NCI-H1694 treated with DMSO at 0.1 percent for 48 hours (cell line): Measurements from ENCODE around the gene RASSF7.
A peak's percentile ranks its signal among the peaks of the same experiment; 100 is the strongest.

Experiments
- DNase-seq: peaks from one replicate; lab custom pipeline; 2025; lab: John Stamatoyannopoulos, UW

Gene RASSF7

DNA sequence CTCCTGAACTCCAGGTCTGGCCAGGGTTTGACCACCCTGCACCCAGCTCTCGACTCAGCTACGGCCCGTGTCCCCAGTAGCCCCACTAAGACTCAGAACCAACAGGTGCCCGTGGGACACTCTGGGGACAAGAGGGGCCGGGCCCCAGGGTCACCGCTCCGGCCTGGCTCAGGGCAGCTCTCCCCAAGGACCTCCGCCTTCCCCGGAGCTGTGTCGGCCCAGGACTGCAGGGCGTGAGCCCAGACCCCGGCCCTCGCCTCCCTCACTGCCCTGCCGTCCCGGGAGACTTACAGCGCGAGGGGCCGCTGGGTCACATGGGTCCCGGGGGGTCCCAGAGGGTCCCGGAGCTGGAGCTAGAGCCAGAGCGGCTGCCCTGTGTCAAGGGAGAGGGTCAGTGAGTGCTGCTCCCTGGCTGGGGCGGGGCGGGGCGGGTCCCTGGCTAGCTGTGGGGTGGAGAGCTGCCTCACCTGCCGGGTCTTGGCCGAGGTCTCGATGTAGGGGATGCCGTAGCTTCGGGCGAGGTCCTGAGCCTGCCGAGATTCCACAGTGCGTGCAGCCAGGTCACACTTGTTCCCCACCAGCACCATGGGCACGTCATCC is 27.7 kb upstream of the RASSF7 start:
- no peak for DNase-seq

DNA sequence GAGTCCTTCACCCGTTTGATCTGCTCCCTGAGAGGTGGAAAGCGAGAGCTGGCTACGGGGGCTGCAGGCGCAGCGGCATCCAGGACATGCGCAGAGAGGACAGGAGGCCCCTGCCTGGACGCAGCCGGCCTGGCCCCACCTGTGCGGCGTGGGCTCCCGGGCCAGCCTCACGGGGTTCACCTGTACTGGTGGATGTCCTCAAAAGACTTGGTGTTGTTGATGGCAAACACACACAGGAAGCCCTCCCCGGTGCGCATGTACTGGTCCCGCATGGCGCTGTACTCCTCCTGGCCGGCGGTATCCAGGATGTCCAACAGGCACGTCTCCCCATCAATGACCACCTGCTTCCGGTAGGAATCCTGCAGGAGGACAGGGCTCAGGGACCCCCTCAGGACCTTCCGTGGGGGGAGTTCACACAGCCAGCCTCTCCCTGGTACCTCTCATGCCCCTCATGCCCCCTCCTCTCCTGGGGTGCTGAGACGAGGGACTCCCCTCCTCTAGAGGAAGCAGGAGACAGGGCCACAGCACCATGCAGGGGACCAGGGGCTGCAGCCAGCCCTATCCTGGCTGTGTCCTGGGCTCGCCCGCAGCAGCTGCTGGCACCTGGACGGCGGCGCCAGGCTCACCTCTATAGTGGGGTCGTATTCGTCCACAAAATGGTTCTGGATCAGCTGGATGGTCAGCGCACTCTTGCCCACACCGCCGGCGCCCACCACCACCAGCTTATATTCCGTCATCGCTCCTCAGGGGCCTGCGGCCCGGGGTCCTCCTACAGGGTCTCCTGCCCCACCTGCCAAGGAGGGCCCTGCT is 27.0 kb upstream of the RASSF7 start:
- DNase-seq: no peak

DNA sequence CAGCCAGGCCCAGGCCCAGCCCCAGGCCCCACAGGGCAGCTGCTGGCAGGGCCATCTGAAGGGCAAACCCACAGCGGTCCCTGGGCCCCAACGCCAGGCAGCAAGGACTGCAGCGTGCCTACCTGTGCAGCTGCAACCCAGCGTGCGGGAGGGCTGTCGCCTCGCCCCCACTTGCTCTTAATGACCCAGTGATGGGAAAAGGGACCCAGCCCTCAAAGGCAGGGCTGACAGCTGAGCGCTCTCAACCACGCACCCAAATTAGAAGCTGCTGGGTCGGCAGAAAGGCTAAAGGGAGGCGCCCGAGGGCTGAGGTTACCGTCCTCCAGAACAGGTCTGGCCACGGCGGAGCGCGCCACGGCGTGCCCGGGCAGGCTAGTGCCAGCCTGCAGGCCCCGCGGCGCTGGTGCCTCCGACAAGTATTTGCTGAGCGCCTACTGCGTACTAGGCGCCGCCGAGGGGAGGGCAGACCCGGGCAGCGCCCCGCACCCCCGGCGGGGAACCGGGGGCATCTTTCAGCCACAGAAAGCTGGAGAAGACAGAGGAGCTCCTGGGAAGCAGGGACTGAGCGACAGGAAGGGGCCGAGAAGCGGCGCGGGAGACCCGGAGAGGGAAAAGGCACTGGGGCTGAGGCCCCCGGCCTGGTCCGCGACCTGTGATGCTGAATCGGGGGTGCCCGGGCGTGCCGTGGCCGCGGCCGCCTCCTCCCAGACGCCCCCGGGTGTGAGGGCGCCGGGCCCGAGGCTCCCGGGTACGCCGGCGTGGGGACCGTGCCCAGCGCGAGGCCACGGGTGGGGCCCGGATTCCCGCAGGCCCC is 26.2 kb upstream of the RASSF7 start:
- no peak for DNase-seq

DNA sequence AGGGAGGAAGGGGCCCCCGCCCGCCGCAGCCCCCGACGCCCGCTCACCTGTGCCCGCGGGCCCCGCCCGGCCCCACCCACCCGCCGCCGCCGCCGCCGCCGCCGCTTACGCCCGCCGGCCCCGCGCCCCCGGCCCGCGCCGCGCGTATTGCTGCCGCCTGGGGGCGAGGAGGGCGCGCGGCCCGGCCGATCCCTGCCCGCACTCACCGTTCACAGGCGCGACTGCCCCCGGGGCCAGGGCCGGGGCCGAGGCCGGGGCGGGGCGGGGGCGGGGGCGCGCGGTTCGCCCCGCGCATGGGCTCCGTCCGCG is 25.6 kb upstream of the RASSF7 start:
- no peak for DNase-seq

DNA sequence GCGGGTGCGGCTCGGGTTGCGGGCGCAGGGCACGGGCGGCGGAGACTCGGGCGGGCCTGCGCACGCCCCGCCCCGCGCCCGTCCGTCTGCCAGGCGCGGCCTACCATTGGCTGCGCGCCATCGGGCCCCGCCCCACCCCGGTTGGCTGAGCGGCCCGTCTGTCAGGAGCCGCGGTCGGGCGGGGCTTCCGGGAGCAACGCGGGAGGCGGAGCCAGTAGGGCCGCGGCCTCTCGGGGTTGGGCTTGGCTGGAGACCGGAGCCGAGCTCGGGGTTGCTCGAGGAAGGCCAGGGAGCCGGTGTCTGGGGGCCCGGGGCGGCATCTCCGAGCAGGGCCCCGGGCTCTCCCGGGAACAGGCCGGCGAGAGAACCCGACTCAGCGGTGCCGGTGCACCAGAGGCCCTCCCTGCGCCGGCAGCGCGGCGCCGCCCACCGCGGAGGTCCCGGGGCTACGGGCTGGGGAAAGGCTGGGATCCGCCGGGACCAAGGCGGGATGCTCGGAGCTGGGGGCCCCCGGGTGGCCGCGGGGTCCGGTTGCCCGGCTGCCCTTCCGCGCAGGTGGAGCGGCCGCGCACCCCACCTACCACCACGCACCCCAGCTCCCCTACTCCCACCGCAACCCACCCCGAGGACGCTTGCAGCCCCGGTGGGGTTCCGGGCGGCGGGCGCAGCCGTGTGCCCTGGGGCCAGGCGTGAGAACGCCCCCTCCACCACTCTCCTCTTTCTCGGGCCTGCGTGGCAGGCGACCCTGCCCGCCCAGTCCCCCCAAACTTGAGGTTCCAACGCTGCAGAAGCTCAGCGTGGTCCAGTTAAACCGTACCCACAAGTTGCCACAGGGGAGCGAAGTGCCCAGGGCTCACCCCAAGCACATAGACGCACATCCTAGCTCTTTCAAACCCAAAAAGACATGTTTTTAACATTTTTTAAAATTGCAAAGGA is 25.0 kb upstream of the RASSF7 start, which contains the start of gene HRAS:
Gene HRAS (minus strand): TSS at position 58 of the 936 bp plus-strand sequence.
- DNase-seq: peak; percentile 72

DNA sequence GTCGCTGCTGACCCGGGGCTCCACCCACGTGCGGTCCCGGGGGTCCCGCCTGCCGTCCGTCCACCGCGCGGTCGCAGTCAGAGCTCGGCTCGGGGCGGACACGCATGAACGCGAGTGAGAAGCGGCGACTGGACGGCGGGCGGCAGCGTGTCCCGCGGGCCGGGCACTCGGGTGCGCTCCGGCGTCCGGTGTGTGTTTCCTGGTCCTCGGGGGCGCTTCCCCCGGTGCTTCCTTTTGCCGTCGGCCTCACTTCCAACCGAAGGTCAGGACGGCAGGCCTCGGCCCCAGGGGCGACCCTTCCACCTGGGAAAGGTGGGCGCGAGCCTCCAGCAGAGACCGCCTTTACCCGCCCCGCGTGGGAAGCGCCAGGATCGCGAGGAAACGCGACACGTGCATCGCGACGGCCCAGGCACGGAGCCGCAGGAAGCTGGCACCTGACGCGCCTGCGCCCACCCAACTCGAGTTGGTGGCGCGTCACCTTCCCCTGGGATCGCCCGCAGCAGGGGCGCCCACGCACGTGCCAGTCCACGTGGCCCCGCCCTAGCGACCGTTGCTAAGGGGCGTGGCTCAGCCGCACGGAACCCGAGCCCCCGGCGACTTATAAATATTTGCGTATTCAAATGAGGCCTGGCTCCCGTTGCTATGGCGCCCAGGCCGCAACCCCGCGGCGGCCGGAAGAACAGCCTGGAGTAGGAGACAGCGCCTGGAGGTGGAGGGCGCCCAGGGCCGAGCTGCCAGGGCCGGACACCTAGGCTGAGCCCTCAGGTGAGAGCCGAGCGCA is 23.7 kb upstream of the RASSF7 start, which contains the start of gene LRRC56:
Gene LRRC56 (plus strand): TSS at position 687 of the 781 bp plus-strand sequence. CDS start 3,158 bp downstream, outside the sequence.
- no peak for DNase-seq

DNA sequence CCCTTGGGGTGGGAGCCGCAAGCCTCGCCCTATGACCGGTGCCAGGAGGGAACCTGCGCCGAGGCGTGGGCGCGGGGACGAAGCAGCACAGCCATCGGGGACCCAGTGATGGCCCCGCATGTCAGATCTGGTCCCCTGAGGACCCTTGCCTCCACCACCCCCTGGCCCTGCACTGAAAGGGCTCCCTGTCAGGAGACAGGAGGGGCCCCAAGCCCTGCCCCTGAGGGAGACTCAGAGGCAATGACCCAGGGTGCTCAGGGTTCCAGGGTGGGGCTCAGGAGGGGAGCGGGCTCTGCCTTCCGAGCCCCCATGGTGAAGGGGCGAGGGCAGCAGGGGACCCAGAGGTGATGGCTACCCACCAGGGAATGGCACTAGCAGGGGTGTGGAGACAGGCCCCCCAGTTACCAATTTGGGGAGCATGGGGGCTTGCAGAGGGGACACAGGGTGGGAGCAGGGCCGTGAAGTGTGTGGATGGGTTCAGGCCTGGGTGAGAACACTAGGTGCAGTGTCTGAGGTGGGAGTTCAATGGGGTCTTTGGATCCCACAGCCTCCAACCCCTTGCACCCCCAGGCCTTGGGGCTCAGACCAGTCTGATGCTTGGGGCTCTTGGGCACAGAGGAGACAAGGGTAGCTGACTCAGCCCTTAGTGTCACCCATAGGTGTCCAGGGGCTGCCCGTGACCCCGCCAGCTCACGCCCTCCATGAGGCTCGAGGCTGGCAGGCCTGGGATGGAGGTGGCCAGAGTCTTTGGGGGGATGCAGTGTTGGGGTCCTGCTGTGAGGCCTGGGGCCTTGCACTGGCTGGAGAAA is 22.9 kb upstream of the RASSF7 start:
- DNase-seq: no peak

DNA sequence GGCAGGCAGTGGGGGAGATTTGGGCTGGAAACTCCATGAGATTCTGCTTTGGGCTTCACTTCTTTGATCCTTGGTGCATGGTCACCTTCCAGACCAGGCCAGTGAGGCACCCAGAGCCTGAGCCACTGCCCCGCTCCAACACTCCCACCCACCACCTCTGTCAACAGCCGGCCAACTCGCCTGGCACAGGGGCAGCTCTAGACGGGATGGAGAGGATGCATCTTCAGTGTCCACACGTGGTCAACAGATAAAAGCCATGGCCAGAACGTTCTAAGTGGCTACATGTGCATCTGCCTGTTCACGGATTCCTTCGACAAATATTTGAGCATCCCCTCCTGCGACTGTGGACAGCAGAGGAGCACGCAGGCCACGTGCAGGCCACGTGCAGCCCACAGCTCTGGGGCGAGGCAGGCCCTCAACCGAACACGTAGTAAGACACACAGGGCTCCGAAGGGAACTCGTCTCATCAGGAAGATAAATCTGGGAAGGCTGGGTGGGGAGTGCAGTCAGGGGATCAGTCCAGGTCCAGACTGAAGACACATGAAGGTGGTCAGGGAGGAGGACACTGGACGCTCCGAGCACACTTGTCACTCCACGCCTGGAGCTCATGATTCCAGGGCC is 22.2 kb upstream of the RASSF7 start:
- no peak for DNase-seq

DNA sequence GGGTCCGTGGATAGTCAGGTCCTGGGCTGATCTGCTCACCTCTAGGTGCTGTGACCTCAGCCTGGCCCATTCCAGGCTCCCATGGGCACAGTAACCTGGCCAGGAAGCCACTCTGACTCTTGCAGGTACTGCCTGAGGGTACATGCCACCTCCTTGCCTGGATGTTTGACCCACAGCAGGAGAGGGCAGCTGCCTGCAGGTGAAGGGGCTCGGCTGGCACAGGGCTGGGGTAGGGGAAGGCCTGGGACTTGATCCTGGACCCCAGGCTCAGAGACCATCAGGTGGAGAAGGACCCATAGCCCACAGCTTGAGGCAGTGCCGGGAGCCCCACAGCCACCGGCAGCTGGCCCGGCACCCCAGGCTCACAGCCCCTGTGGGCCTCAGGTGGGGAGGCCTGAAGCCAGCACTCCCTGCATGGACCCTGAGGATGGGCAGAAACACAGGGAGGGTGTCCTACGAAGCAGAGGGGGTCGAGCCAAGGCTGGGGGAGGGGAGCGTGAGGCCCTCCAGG is 20.7 kb upstream of the RASSF7 start:
- DNase-seq: no peak

DNA sequence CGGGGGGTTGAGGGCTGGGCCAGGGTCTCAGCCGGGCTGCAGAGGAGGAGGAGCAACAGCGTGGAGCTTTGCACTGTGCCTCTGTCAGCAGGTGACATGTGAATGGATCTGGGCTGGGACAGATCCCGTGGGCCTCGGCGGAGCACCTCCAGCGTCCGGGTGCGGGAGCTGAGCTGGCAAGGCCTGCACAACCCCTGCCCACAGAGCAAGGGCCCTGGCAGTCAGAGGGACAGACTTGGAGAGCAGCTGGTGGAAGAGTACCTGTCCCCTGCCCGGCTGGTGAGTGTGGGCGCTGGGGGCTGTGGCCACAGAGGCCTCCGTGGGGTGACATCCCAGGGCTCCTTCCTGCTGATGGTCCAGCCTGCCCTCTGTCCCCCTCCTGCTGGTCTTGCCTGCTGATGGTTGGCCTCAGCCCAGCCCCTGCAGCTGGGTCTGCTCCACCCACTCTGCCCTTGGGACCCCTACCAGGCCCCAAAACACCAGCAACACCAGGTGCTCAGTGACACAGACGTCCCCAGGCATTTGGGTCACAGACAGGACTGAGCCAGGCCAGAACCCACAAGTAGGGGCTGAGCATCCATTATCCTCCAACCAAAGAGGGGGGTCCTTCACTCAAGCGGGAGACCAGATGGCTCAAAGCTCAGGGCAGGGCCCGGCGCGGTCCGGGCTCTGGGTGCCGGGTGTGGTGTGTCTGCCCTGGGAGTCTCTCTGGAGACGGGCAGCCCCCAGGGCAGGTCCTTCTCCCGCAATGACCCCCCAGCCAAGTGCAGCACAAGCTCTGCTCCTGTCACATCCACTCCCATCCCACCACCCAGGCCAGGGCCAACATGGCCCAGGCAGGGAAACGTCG is 20.0 kb upstream of the RASSF7 start:
- DNase-seq: no peak

DNA sequence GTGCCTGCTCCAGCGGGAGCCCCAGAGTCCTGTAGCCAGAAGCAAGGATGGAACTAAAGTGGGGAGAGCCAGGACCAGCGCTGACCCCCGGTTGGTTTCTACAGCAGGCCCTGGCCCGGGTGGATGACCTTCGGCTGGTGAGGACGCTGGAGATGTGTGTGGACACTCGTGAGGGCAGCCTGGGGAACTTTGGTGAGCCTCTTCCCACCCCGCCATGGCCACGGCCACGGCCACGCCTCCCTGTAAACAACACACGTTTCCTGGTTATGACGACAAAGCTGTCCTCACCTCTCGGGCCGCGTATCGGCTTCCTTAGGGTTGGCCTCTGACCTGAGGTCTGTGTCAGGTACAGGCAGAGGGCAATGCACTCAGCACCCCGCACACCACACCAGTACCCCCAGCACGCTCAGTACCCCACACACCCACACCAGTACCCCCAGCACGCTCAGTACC is 19.3 kb upstream of the RASSF7 start:
- DNase-seq: no peak

DNA sequence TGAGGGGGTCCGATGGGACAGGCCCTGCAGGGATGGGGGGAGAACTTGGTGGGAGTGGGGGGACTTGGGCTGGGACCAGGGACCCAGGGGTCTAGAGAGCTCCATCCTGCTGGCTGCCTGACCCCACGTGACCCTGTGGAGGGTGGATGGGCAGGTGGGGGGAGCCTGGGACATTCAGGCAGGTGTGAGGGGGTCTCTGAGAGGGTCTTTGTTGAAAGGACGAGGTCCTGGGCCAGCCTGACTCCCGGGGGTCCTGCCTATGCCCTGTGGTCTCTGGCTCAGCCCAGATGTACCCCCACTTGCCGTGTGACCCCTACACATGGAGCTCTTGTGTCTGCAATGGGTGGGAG is 16.0 kb upstream of the RASSF7 start:
- DNase-seq: no peak

DNA sequence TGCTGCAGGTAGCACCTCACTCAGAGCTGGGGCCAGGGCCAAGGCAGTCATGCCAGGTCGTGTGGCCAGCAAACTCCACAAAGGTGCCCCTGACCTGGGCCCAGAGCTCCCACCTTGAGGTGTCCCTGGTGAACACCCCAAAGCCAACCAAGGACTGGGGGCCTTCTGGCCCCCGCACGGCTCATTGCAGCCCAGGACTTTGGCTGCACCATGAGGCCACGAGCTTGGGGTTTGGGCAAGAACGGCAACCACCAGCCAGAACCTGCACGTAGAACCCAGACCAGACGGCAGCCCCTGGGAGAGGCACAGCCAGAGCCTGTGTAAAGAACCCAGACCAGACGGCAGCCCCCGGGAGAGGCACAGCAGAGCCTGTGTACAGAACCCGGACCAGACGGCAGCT is 15.6 kb upstream of the RASSF7 start:
- DNase-seq: no peak

DNA sequence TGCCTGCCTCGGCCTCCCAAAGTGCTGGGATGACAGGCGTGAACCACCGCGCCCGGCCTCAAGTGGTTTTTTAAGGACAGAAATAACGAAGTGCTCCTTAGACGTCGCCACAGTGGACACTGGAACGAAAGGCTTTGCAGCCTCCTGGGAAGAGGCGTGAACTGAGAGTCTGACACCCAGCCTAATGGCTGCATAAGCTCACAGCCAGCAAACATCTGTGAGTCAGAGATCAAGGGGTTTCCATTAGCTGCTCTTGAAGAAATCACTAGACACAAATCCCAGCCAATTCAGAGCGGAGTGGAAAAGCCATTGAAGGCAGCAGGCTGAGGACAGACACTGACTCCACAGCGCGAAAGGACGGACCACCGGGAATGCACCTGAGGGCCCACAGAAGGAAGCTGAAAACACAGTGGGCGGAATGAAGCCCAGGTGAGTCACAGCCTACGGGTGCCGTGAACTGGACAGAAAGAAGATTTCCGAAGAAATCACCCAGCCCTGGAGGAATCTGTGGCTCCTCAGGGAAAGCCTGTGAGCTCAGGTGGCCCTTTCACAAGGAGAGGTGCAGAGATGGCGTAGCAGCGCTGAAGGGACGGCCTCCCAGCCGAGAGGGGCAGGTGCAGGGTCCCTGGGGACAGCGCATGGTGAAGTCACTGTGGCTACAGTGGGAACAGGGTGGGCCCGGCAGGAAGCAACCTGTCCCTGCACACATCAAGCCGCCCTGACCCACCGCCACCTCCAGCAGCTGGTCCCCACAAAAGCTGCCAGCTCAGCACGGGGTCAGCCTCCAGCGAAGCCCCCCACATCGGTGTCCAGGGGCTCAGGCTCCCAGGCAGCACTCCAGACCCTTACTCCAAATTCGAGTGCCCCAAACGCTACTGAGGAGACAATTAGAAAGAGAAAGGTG is 11.8 kb upstream of the RASSF7 start:
- no peak for DNase-seq

DNA sequence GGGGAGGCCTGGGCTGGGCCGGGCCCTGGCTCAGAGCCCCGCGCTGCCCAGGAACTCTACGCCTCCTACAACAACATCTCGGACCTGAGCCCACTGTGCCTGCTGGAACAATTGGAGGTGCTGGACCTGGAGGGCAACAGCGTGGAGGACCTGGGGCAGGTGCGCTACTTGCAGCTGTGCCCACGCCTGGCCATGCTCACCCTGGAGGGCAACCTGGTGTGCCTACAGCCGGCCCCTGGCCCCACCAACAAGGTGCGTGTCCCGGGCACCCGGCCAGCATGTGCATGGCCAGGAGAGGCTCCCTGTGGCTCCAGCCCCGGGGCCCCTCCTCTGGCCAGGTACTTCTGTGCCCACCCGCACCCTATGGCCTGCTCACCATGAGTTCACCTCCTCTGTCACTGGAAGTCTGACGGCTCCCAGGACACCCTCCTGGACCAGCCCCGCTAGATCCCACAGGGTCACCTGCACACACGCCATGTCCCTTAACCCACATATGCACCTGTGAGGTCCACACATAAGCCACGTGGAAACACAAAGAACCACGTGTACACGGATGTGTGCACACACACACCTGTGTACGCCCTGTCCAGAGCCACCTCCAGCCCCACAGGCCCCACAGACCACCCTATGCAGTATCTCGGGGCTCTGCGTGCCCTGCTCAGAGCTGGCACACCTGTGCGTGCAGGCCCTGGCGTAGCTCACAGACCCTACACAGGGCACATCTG is 10.6 kb upstream of the RASSF7 start:
- no peak for DNase-seq

DNA sequence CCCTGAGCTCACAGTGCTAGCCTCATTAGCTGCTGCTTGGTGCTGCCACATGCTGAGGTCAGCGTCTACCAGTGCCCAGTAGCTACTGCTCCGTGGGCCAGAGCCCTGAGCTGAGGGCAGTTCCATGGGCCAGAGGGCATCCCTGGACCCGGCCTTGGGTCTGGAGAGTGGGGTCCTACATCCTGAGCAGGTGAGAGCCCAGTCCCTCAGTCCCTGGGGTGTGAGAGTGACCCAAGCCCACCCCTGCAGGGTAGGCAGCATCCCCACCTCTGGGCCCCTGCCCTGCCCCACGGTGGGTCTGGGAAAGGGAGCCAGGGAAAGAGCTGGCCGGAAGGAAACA is 10.1 kb upstream of the RASSF7 start:
- DNase-seq: no peak

DNA sequence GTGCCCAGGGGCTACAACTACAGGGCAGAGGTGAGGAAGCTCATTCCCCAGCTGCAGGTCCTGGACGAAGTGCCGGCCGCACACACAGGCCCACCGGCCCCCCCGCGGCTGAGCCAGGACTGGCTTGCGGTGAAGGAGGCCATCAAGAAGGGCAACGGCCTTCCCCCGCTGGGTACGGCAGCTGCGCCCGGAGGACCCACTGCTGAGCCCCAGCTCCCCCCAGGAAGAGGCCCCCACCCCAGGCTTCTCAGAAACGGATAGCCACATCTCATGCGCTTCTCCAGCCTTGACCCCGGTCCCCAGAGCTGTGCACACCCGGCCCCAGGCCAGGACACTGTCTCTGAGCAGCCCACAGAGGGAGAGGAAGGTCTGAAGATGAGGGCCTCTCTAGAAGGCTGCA is 9.6 kb upstream of the RASSF7 start:
- no peak for DNase-seq
